ENCODE measurements around the gene SEC16B.

SEC16B gene

GRCh38 chr1:177928952-177929351 is 40.9 kb downstream of the SEC16B start:
- Histone ChIP-seq H3K4me1 (ENCODE audit: control insufficient read depth, insufficient read depth, low read length) (no peaks in the 10 kb centered on the region), H3K9me3 (ENCODE audit: control insufficient read depth, insufficient read depth, low read depth, low read length) (no peaks in the 10 kb centered on the region), H3K36me3 (ENCODE audit: control insufficient read depth in 2 of 2, insufficient read depth in 1 of 2, low read length in 2 of 2) (no peaks in the 10 kb centered on the region), H3K4me3 (ENCODE audit: low read depth, low read length) (no peak overlapping the region), H3K27ac (ENCODE audit: extremely low read depth, low read depth, low read length) (no peak overlapping the region)
- no peak for TF ChIP-seq ZNF521 (tag by site-specific recombination; IDR thresholded peaks at IDR 0.05)
- TF ChIP-seq ZFHX2 (tag by site-specific recombination; conservative IDR thresholded peaks at IDR 0.05), result no peak
- TF ChIP-seq ZNF354C (tag by site-specific recombination; IDR thresholded peaks at IDR 0.05; ENCODE audit: borderline replicate concordance, low read depth), result no peak
- no peak for TF ChIP-seq ZNF423 (tag by site-specific recombination; IDR thresholded peaks at IDR 0.05)
- TF ChIP-seq GFI1B (tag by site-specific recombination; IDR thresholded peaks at IDR 0.05), result no peak
- TF ChIP-seq ZNF114 (tag by site-specific recombination; IDR thresholded peaks at IDR 0.05), result no peak
- no peak for TF ChIP-seq YY2 (tag by site-specific recombination; IDR thresholded peaks at IDR 0.05)
- no peak for TF ChIP-seq ZFP3 (tag by site-specific recombination; IDR thresholded peaks at IDR 0.05; ENCODE audit: low read depth)
- POLR2A ChIA-PET, result no interaction called here
- CTCF ChIA-PET, result interaction anchor here (2.0 kb wide), 1 partner anchor 17 kb away, joined by 7 read pairs; no protein-coding TSS in a partner anchor

GRCh38 chr1:177928194-177928593 is 41.7 kb downstream of the SEC16B start:
- ChIA-PET POLR2A (no interaction called here), CTCF (interaction anchor here (2.0 kb wide), 1 partner anchor 18 kb away, joined by 7 read pairs; no protein-coding TSS in a partner anchor)
- Histone ChIP-seq H3K9me3 (ENCODE audit: control insufficient read depth, insufficient read depth, low read depth, low read length) (no peaks in the 10 kb centered on the region), H3K4me3 (ENCODE audit: low read depth, low read length) (no peak overlapping the region), H3K27ac (ENCODE audit: extremely low read depth, low read depth, low read length) (no peak overlapping the region), H3K4me1 (ENCODE audit: control insufficient read depth, insufficient read depth, low read length) (no peaks in the 10 kb centered on the region), H3K36me3 (ENCODE audit: control insufficient read depth in 2 of 2, insufficient read depth in 1 of 2, low read length in 2 of 2) (no peaks in the 10 kb centered on the region)
- TF ChIP-seq ZNF629 (tag by site-specific recombination; IDR thresholded peaks at IDR 0.05) (no peak), MZF1 (tag by site-specific recombination; IDR thresholded peaks at IDR 0.05; ENCODE audit: borderline replicate concordance) (no peak), GLIS1 (tag by site-specific recombination; IDR thresholded peaks at IDR 0.05) (no peak), ZNF624 (tag by site-specific recombination; IDR thresholded peaks at IDR 0.05) (no peak), ZNF549 (tag by site-specific recombination; IDR thresholded peaks at IDR 0.05) (no peak), ZFP69B (tag by site-specific recombination; IDR thresholded peaks at IDR 0.05) (no peak), ZNF48 (tag by site-specific recombination; IDR thresholded peaks at IDR 0.05) (no peak), ZFP37 (tag by site-specific recombination; IDR thresholded peaks at IDR 0.05) (no peak), SCRT2 (tag by site-specific recombination; IDR thresholded peaks at IDR 0.05) (no peak)

- Histone ChIP-seq H3K27ac (ENCODE audit: extremely low read depth, low read depth, low read length) (no peak overlapping the region), H3K9me3 (ENCODE audit: control insufficient read depth, insufficient read depth, low read depth, low read length) (no peaks in the 10 kb centered on the region), H3K36me3 (ENCODE audit: control insufficient read depth in 2 of 2, insufficient read depth in 1 of 2, low read length in 2 of 2) (no peaks in the 10 kb centered on the region), H3K4me1 (ENCODE audit: control insufficient read depth, insufficient read depth, low read length) (no peaks in the 10 kb centered on the region), H3K4me3 (ENCODE audit: low read depth, low read length) (no peak overlapping the region)
- CTCF ChIA-PET, result interaction anchor here (2.0 kb wide), 1 partner anchor 19 kb away, joined by 7 read pairs; no protein-coding TSS in a partner anchor
- POLR2A ChIA-PET, result no interaction called here
- no peak for TF ChIP-seq ZNF18 (tag by site-specific recombination; IDR thresholded peaks at IDR 0.05)
- TF ChIP-seq ZNF423 (tag by site-specific recombination; IDR thresholded peaks at IDR 0.05), result no peak
- no peak for TF ChIP-seq OSR2 (tag by site-specific recombination; IDR thresholded peaks at IDR 0.05)
- TF ChIP-seq OVOL3 (tag by site-specific recombination; IDR thresholded peaks at IDR 0.05), result no peak
- no peak for TF ChIP-seq ZNF701 (tag by site-specific recombination; IDR thresholded peaks at IDR 0.05)
- no peak for TF ChIP-seq MZF1 (tag by site-specific recombination; IDR thresholded peaks at IDR 0.05; ENCODE audit: borderline replicate concordance)
- no peak for TF ChIP-seq FEZF1 (tag by site-specific recombination; IDR thresholded peaks at IDR 0.05)
- no peak for TF ChIP-seq ZBTB44 (tag by site-specific recombination; IDR thresholded peaks at IDR 0.05)
- TF ChIP-seq ZNF704 (tag by site-specific recombination; IDR thresholded peaks at IDR 0.05), result no peak
- no peak for TF ChIP-seq BCL11B (tag by site-specific recombination; IDR thresholded peaks at IDR 0.05; ENCODE audit: low read depth)
- no peak for TF ChIP-seq KLF1 (tag by site-specific recombination; IDR thresholded peaks at IDR 0.05)
- TF ChIP-seq ZNF837 (tag by site-specific recombination; IDR thresholded peaks at IDR 0.05), result no peak
- no peak for TF ChIP-seq ZNF610 (tag by site-specific recombination; IDR thresholded peaks at IDR 0.05; ENCODE audit: borderline replicate concordance)
These were observed 42.7 kb downstream of the SEC16B start for GRCh38 chr1:177927021-177927596.

All from HEK293 (cell line).